ENCODE results near the gene CALM1. TPM values are rescaled to one million over a fixed set of nuclear protein-coding genes. Genes with fewer than 3 reads are reported as not detected.

CALM1 gene
- total RNA-seq, 1 experiment from 2014 or later, result 998 TPM

DNA sequence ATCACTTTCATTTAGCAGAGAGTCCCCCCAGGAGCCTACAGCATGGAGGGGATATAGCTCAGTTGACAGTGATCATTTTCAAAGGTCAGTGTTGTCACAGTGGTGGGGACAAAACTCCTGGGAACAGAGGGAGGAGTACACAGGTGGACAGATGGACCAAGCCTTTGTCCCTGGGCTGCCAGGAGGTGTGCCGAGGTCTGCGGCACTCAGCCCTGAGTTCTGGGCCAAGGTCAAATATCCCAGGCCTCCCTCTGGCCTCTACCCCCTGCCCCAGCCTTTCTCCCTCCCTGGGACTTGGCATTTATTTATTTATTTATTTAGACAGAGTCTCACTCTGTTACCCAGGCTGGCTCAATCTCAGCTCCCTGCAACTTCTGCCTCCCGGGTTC lies 24.8 kb downstream of the CALM1 start:
- H3K27me3 ChIP-seq (replicated peaks; ENCODE audit: insufficient read depth, low read depth, low read length, poor library complexity), result no peaks in the 10 kb centered on the region
- no peaks in the 10 kb centered on the region for H3K9me3 ChIP-seq (ENCODE audit: low read depth, low read length, poor library complexity, severe bottlenecking)
- H3K4me3 ChIP-seq (ENCODE audit: low read depth, low read length, poor library complexity, severe bottlenecking), result no peak overlapping the region
- no TSS peak for BruUV-seq (replicated peaks)
- ChIA-PET CTCF (interaction anchor here (0.6 kb wide), 1 partner anchor 42 kb away, joined by 8 read pairs; no protein-coding TSS in a partner anchor), POLR2A (ENCODE audit: low non-redundant PET) (no interaction called here)
- intact Hi-C loops (cut with micrococcal nuclease; ENCODE audit: unreplicated experiment), result no loop called here
- H3K27ac ChIP-seq (ENCODE audit: low read depth, low read length, poor library complexity, severe bottlenecking), result no peak overlapping the region
- DNase-seq (ENCODE audit: low spot score), result no peak
- no peaks in the 10 kb centered on the region for H3K36me3 ChIP-seq (ENCODE audit: insufficient read depth, low read length, poor library complexity, severe bottlenecking)
- TF ChIP-seq EZH2 (IDR thresholded peaks at IDR 0.05; ENCODE audit: borderline replicate concordance, low read depth, low read length, poor library complexity, severe bottlenecking), result no peak
- TF ChIP-seq, protein P1, sequence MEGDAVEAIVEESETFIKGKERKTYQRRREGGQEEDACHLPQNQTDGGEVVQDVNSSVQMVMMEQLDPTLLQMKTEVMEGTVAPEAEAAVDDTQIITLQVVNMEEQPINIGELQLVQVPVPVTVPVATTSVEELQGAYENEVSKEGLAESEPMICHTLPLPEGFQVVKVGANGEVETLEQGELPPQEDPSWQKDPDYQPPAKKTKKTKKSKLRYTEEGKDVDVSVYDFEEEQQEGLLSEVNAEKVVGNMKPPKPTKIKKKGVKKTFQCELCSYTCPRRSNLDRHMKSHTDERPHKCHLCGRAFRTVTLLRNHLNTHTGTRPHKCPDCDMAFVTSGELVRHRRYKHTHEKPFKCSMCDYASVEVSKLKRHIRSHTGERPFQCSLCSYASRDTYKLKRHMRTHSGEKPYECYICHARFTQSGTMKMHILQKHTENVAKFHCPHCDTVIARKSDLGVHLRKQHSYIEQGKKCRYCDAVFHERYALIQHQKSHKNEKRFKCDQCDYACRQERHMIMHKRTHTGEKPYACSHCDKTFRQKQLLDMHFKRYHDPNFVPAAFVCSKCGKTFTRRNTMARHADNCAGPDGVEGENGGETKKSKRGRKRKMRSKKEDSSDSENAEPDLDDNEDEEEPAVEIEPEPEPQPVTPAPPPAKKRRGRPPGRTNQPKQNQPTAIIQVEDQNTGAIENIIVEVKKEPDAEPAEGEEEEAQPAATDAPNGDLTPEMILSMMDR (conservative IDR thresholded peaks at IDR 0.05; ENCODE audit: low read depth, low read length), result no peak
- peaks cover 11% of the 10 kb centered on the region for H3K4me1 ChIP-seq (ENCODE audit: insufficient read depth, low read length, poor library complexity, severe bottlenecking)

GRCh38 chr14:90423166-90423565 lies 26.3 kb downstream of the CALM1 start:
- TF ChIP-seq, protein P1 (conservative IDR thresholded peaks at IDR 0.05; ENCODE audit: low read depth, low read length), result no peak
- H3K4me3 ChIP-seq (ENCODE audit: low read depth, low read length, poor library complexity, severe bottlenecking), result no peak overlapping the region
- peaks cover 8% of the 10 kb centered on the region for H3K4me1 ChIP-seq (ENCODE audit: insufficient read depth, low read length, poor library complexity, severe bottlenecking)
- no peaks in the 10 kb centered on the region for H3K27me3 ChIP-seq (replicated peaks; ENCODE audit: insufficient read depth, low read depth, low read length, poor library complexity)
- BruUV-seq (replicated peaks), result no TSS peak
- intact Hi-C loops (cut with micrococcal nuclease; ENCODE audit: unreplicated experiment), result no loop called here
- no peak for DNase-seq (ENCODE audit: low spot score)
- CTCF ChIA-PET, result no interaction called here
- H3K9me3 ChIP-seq (ENCODE audit: low read depth, low read length, poor library complexity, severe bottlenecking), result no peaks in the 10 kb centered on the region
- POLR2A ChIA-PET (ENCODE audit: low non-redundant PET), result no interaction called here
- no peak overlapping the region for H3K27ac ChIP-seq (ENCODE audit: low read depth, low read length, poor library complexity, severe bottlenecking)
- no peaks in the 10 kb centered on the region for H3K36me3 ChIP-seq (ENCODE audit: insufficient read depth, low read length, poor library complexity, severe bottlenecking)

GRCh38 chr14:90424075-90424474 lies 27.2 kb downstream of the CALM1 start:
- CTCF ChIA-PET, result no interaction called here
- H3K36me3 ChIP-seq (ENCODE audit: insufficient read depth, low read length, poor library complexity, severe bottlenecking), result no peaks in the 10 kb centered on the region

More at GRCh38 chr14:90424075-90424474, 27.2 kb downstream of the CALM1 start:
- intact Hi-C loops (cut with micrococcal nuclease; ENCODE audit: unreplicated experiment), result no loop called here
- H3K27me3 ChIP-seq (replicated peaks; ENCODE audit: insufficient read depth, low read depth, low read length, poor library complexity), result no peaks in the 10 kb centered on the region
- no peak overlapping the region for H3K27ac ChIP-seq (ENCODE audit: low read depth, low read length, poor library complexity, severe bottlenecking)
- no TSS peak for BruUV-seq (replicated peaks)
- no peak overlapping the region for H3K4me3 ChIP-seq (ENCODE audit: low read depth, low read length, poor library complexity, severe bottlenecking)
- POLR2A ChIA-PET (ENCODE audit: low non-redundant PET), result no interaction called here
- H3K4me1 ChIP-seq (ENCODE audit: insufficient read depth, low read length, poor library complexity, severe bottlenecking), result peaks cover 4% of the 10 kb centered on the region
- TF ChIP-seq EZH2 (IDR thresholded peaks at IDR 0.05; ENCODE audit: borderline replicate concordance, low read depth, low read length, poor library complexity, severe bottlenecking), result no peak
- TF ChIP-seq, protein P1 (conservative IDR thresholded peaks at IDR 0.05; ENCODE audit: low read depth, low read length), result no peak
- no peak for DNase-seq (ENCODE audit: low spot score)
- no peaks in the 10 kb centered on the region for H3K9me3 ChIP-seq (ENCODE audit: low read depth, low read length, poor library complexity, severe bottlenecking)

Data from A673 (cell line).